Fibroblast of mammary gland (primary cell): Measurements from ENCODE around the gene LASP1.

ENCODE experiments used
- DNase-seq: peaks from one replicate; pipeline ENCODE4 v3.0.0-alpha.2; 2010; ENCODE audit warnings: low read depth
- H3K4me3 ChIP-seq: 2 replicates; pipeline ENCODE4 v1.5.1; 2011; ENCODE audit warnings: low read depth, mild to moderate bottlenecking, low read length, moderate library complexity; ENCODE audit not compliant: control insufficient read depth
- TF ChIP-seq, protein P1 (sequence below): conservative IDR thresholded peaks from 2 replicates; pipeline ENCODE4 v1.5.1; 2011; ENCODE audit warnings: low read depth, low read length, inconsistent platforms; ENCODE audit not compliant: control insufficient read depth, insufficient read depth

LASP1 gene, protein sequence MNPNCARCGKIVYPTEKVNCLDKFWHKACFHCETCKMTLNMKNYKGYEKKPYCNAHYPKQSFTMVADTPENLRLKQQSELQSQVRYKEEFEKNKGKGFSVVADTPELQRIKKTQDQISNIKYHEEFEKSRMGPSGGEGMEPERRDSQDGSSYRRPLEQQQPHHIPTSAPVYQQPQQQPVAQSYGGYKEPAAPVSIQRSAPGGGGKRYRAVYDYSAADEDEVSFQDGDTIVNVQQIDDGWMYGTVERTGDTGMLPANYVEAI

DNA sequence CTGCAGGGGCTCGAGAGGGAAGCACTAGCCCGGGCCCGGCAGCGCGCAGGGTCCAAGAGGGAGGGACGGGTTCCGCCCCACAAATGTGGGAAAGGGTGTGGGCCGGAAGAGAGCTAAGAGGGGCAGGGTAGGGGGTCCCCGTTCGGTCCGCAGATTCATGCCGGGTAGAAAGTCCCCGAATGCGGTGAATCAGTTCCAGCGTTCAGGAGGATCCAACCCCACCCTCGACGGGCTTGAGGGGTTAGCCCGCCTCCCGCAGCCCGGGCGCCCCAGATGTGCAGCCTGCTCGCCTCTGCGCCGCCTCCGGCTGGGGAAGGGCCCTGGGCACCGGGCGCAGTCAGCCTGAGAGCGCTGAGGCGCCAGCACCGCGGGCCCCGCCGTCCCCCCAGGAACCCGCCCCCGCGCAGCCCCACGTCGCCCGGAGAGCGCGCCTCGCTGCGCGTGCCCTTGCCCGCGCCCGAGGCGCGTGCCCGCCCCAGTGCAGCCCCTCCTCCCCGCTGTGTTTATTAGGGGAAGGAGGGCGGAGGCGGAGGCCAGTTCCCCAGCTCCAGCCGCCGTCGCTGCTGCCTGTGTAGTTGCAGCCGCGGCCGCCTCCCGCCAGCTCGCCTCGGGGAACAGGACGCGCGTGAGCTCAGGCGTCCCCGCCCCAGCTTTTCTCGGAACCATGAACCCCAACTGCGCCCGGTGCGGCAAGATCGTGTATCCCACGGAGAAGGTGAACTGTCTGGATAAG, at the start of gene LASP1:
LASP1 (plus strand) TSS at position 533 of the 733 bp plus-strand sequence; CDS start at position 665, 132 bp downstream.
- peak; percentile 85 for DNase-seq
- peak within 1 kb of the TSS; percentile 97 for H3K4me3 ChIP-seq
- TF ChIP-seq, protein P1, sequence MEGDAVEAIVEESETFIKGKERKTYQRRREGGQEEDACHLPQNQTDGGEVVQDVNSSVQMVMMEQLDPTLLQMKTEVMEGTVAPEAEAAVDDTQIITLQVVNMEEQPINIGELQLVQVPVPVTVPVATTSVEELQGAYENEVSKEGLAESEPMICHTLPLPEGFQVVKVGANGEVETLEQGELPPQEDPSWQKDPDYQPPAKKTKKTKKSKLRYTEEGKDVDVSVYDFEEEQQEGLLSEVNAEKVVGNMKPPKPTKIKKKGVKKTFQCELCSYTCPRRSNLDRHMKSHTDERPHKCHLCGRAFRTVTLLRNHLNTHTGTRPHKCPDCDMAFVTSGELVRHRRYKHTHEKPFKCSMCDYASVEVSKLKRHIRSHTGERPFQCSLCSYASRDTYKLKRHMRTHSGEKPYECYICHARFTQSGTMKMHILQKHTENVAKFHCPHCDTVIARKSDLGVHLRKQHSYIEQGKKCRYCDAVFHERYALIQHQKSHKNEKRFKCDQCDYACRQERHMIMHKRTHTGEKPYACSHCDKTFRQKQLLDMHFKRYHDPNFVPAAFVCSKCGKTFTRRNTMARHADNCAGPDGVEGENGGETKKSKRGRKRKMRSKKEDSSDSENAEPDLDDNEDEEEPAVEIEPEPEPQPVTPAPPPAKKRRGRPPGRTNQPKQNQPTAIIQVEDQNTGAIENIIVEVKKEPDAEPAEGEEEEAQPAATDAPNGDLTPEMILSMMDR = no peak

DNA sequence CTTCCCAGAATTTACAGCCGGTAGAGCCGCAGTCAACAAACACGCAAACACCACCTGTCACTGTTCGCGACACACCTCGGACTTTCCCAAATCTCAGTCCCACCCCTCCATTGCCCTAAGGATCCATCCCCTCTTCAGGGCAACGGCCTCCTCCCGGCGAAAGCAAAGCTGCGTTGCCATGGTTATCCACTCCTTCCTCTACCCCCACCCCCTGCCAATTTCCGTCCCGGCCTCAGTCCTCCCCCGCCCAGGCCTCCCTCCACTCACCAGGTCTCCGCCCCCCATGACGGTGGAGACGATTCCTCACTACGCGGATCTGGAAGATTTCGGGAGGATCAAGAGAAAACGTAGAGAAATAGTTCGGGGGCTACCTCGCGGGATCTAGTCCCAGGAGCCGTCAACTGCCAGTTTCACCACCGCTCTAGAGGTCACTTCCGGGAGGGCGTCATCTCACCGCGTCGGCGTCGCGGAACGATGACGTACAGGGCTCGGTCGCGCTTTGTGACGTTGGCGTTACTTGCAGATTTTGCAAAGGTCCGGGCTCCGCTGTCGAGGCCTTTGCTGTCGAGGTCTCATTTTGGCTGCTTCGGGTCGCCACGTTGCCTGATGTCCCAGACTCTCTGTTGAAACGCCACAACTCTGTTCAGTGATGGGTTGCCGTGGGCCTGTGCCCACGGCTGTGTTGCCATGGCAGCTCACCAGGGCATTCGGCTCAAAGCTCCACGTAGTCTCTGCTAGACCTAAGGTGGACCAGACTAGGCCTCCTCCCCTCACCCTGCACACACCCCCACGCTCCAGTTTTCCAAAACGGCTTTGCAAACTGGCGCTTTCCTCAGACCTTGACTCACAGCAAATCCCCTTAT, 44.7 kb upstream of the LASP1 start, which contains the start of gene CWC25:
CWC25 (minus strand) TSS at position 423 of the 863 bp plus-strand sequence; CDS start at position 285, 138 bp downstream.
- peak; percentile 95 for DNase-seq
- TF ChIP-seq, protein P1 = no peak
- peak within 1 kb of the TSS; percentile 99 for H3K4me3 ChIP-seq

DNA sequence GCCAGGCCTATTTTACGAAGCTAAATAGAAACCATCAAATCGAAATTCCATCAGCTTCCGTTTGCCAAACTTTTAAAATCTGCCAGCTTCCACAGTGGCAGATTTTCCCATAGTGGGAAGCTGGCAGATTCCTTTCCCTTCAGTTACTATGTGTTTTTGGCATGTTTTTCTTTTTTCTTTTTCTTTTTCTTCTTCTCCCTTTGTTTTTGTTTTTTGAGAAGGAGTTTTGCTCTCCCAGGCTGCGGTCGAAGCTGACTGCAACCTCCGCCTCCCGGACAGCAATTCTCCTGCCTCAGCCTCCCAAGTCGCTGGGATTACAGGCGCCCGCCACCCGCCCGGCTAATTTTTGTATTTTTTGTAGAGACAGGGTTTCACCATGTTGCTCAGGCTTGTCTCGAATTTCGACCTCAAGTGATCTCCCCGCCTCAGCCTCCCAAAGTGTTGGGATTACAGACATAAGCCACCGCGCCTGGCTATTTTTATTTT, 44.1 kb upstream of the LASP1 start:
- TF ChIP-seq, protein P1 = no peak
- no peak overlapping the region for H3K4me3 ChIP-seq
- no peak for DNase-seq

DNA sequence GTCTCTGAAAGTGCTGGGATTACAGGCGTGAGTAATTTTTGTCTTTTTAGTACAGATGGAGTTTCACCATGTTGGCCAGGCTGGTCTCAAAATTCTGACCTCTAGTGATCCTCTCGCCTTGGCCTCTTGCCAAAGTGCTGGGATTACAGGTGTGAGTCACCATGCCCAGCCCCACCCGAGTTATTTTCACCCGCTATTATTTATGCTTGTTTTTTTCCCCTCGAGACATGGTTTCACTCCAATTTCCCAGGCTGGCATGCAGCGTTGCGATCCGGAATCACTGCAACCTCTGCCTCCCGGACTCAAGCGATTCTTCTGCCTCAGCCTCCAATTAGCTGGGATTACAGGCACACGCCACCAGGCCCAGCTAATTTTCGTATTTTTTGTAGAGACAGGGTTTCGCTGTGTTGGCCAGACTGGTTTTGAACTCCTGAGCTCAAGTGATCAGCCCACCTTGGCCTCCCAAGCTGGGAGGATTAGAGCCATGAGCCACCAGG, 25.5 kb upstream of the LASP1 start:
- H3K4me3 ChIP-seq = no peak overlapping the region
- peak; percentile 57 for DNase-seq
- TF ChIP-seq, protein P1 = no peak

DNA sequence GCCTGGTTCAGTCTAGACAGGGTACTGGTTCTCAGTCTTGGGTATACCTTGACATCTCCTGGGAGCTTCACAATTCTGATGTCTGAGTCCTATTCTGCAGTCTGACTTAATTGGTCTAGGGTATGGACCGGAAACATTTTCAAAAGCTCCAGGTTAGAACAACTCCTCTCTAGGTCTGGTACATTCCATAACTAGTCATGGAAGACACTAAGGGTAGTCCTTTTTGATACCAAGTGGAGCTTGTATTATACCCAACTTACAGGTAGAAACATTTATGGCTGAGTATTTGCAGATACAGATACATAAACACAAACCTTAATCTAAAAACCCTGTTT, 21.3 kb upstream of the LASP1 start:
- H3K4me3 ChIP-seq = no peak overlapping the region
- no peak for DNase-seq
- TF ChIP-seq, protein P1 = no peak

DNA sequence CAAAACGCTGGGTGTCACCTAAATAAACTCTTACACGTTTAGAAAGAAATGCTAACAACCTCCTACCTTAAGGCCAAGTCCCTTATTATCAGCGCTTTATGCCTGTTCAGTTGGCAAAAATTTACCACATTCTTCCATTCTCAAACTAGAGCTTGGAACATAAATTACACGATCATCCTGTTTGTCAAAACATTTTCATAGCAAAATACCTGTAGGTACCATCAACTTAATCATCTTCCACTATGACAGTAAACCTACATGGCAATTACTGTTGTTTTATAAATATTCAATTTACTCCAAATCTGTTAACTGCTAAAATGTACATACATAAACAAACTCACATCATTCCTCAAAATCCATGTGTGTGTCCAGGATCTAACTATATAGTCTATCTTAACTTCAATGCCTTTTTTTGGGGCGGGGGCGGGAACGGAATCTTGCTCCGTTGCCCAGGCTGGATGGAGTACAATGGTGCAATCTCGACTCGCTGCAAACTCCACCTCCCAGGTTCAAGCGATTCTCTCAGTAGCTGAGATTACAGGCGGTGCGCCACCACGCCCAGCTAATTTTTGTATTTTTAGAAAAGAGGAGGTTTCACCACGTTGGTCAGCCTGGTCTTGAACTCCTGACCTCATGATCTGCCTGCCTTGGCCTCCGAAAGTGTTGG, 20.8 kb upstream of the LASP1 start:
- DNase-seq = no peak
- no peak overlapping the region for H3K4me3 ChIP-seq
- TF ChIP-seq, protein P1 = no peak
